M059J (cell line): ENCODE measurements around the gene FGFR4. TPM values are rescaled to one million over a fixed set of nuclear protein-coding genes. Genes with fewer than 3 reads are reported as not detected.
"Not testable (repeated sequence)": the region's sequence is repeated elsewhere in the genome, so short reads cannot be mapped to it uniquely, and the experiment has no call there.

Experiments used
- DNase-seq: peaks from one replicate; pipeline ENCODE4 v3.0.0-alpha.2; 2012; ENCODE audit warnings: low read depth
- total RNA-seq: library from RNA; depleted of rRNA; stranded (reverse); fragments of >200 nt; shearing (Covaris generic); gene quantifications from 2 replicates; pipeline ENCODE4 v1.2.3, GENCODE V29; 2014; rRNA removed

FGFR4 gene
- total RNA-seq, result 0.62 TPM in 1 of 2 replicates, not detected in the other

- peak; percentile 26 for DNase-seq
Measured at GRCh38 chr5:177086654-177087397, at the start of gene FGFR4. Gene FGFR4 (plus strand): TSS chr5:177086915. CDS start chr5:177089603, 2,688 bp downstream.

- DNase-seq, result no peak
Measured at GRCh38 chr5:177036921-177037320, 49.8 kb upstream of the FGFR4 start.

DNA sequence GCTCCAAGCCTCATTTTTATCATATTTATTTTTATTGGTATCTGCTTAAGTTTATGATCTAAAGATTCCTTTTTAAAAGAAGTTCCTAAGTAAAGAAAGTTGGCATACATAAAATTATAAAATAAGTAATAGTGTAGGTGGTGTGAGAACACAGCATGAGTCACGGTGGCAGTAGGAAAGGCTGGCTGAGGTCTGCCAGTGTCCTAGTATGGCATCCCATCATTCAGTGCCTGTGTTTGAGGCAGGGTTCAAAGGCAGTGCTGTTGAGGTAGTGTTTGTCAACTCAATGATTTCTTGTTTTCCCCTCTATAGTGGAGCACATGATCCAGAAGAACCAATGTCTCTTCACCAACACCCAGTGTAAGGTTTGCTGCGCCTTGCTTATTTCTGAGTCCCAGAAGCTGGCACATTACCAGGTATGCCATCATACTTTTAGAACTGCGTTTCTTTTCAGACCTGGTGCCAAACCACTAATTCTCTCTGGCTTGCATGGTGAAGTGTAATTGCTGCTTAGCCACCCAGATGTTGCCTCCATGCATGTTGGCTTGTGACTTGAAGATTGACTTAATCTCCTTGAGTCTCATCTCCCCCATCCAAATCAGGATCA, 45.8 kb upstream of the FGFR4 start:
- peak; percentile 80 for DNase-seq

DNA sequence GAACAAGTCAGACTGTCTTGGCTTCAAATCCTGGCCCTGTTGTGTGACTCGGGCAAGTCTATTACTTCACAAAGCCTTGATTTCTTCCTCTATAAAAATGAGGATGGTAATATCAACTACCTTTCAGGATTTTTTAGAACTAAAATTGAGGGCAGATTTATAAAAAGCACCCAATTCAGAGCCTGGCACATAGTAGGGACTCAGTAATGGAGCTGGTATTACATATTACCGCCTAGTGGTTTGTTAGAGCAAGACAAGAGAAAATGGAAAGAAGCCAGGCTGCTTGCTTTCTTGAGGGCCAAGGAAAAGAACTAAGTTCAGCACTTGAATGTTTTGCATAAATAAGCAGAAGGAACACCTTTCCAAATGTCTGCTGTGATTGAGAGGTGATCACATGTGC, 44.8 kb upstream of the FGFR4 start:
- DNase-seq, result no peak

GRCh38 chr5:177043114-177043513, 43.6 kb upstream of the FGFR4 start:
- no peak for DNase-seq

- DNase-seq, result no peak
Measured at GRCh38 chr5:177043958-177044357, 42.8 kb upstream of the FGFR4 start.

DNA sequence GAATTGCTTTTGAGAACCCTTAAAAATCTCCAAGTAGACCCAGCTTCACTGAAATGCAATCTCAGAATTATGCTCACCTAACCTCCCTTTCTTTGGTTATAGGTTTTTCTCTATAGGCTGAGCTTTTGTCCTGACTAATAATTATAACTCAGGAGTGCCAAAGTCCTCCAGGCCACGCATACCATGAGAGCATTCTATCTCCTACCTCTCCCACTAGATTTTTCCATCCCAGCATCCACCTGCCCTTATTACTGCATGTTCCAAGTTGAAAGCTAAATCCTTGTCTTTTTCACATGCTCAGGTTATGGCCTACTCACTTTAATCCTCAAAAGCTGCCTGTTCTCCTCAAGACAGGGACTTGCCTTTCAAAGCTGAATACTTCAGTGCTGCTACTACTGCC, 42.1 kb upstream of the FGFR4 start:
- DNase-seq, result no peak

DNA sequence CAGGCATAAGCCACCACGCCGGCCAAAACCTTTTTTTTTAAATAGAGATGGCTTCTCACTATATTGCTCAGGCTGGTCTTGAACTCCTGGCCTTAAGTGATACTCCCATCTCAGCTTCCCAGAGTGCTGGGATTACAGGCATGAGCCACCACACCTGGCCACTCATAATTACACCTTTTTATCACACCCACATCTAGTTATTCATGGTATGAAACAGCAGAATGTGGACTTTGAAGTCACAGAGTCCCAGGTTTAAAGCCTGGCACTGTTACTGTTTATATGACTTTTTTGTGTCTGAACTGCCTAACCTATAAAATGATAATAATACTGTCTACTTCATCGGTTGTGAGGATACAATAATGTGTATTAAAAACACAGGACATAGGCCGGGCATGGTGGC, 41.1 kb upstream of the FGFR4 start:
- DNase-seq, result no peak

- DNase-seq, result not testable (repeated sequence)
Measured at GRCh38 chr5:177048531-177048930, 38.2 kb upstream of the FGFR4 start.

GRCh38 chr5:177049285-177049684, 37.4 kb upstream of the FGFR4 start:
- DNase-seq, result no peak

DNA sequence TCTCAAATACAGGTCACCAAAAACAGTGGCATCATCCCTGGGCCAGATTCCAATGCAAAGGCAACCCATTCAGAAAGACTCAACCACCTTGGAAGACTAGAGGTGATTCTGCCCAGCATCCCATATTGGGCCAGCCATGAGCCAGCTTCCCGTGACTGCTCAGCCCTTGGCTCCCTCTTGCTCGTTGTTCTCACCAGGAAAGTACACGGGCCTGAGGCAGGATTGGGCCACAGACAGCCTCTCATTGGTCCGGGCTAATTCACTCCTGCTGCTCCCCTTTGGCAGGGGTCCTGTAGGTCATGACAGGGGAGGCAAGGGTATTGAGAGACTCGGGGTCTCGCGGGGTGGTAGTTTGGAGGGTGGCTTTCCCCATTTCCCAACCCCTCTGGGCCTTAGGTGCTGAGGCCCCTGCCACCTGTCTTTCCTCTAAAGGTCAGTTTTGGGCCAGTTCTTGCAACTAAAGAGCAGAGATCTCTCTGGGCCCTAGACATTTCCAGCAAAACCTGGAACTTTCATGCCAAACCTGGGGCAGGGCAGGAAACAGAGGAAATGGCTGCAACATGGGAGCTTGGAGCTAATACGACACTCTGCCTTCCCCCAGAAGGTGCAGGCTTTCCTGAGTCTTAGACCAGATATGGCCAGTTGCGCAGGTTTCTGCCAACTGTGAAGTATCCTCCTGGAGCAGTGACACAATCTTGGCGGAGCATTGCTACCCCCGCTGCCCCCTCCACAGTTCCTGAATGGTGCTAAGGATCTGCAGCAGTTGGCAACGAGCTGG, 22.0 kb upstream of the FGFR4 start:
- DNase-seq, result no peak

DNA sequence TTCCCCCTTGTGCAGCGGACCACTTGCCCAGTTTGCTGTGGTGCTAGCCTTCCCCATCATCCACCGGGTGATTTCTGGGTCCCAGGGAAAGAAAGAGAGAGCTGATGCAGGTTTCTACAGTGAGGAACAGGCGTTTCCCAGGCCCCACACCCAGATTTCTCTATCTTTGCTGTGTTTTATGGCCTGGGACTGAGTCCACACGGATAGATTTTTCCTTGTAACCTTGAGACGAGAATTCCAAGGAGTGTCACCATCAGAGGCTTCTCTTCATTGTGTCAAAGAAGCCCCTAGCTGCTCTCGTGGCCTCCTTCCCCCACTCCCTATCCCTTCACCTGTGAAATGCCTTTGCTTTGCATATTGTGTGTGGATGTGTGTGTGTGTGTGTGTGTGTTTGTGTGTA, 21.2 kb upstream of the FGFR4 start:
- no peak for DNase-seq

DNA sequence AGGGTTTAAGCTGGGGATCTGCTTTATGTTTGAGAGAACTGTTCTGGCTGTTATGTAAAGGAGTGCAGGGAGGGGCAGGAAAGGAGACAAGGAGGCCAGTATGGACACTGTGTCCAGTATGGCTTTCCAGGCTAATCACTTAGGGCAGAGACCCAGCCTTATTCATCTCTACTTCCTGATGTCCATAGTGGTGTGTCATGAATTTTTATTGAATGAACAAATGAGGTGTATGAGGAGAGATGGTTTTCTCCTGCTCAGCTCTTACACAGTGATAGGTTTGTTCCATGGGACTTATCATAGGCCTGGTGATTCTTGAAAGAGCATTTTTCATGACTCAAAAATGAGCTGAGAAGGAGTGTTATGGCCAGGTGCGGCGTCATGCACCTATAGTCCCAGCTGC, 20.5 kb upstream of the FGFR4 start:
- peak; percentile 23 for DNase-seq

DNA sequence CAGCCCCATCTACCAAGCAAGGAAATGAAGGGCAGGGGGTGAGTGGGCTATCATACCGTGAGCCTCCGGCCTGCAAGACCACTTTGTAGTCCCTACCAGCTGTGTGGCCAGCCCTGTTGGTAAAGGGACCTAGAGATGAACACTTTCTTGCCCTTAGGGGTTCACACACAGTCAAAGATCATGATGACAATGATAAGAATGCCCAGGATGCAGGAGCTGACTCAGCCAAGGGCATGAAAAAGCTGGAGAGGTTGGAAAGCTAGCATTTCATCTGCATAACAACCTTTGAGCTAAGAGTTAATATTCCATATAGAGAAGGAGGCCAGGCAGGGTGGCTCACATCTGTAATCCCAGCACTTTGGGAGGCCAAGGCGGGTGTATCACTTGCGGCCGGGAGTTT, 19.2 kb upstream of the FGFR4 start:
- peak; percentile 50 for DNase-seq

- no peak for DNase-seq
Measured at GRCh38 chr5:177070536-177071191, 16.1 kb upstream of the FGFR4 start.

- DNase-seq, result peak; percentile 81
Measured at GRCh38 chr5:177071666-177072385, 14.9 kb upstream of the FGFR4 start.

- peak; percentile 20 for DNase-seq
Measured at GRCh38 chr5:177077335-177077734, 9.4 kb upstream of the FGFR4 start.

- DNase-seq, result no peak
Measured at GRCh38 chr5:177079606-177080005, 7.1 kb upstream of the FGFR4 start.

DNA sequence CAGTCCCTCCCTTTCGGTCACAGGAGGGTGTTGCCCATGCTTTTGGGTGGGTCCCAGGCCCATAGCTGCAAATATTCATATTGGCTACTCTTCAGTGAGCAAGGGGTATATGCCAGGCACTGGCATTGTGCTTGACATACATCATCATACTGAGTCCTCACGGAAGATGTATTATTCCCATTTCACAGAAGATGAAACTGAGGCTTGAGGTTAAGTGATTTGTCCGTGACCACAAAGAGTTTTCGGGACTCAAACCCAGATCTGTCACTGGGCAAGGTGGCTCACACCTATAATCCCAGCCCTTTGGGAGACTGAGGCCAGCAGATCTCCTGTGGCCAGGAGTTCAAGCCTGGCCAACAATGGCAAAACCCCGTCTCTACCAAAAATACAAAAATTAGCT, 6.5 kb upstream of the FGFR4 start:
- no peak for DNase-seq

DNA sequence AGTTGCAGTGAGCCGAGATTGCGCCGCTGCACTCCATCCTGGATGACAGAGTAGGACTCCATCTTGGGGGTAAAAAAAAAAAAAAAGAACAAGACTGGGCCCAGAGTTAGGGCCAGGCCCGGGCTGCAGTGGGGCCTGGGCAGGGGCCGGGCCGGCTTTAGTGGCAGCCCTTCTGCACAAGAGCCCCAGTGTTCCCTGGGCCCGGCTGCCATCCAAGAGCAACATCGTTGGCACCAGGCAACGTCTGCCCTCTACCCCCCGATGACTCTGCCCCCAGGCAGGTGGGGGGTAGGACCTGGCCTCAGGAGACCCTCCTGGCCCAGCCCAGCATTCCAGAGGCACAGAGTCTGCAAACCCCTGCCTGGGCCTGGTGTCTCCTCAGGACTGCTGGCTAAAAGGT, 4.9 kb upstream of the FGFR4 start:
- no peak for DNase-seq

GRCh38 chr5:177083357-177083756, 3.4 kb upstream of the FGFR4 start:
- no peak for DNase-seq

- DNase-seq, result no peak
Measured at GRCh38 chr5:177084175-177084574, 2.5 kb upstream of the FGFR4 start.
